Ovary (tissue), 3 donors: ENCODE results near the gene FAM171A1.
"Not testable (repeated sequence)": the region's sequence is repeated elsewhere in the genome, so short reads cannot be mapped to it uniquely, and the experiment has no call there.

ENCODE experiments used
- POLR2A ChIP-seq: fragments of 450-650 bp; IDR thresholded peaks from one replicate; pipeline ENCODE4 v1.6.1; 2017; ENCODE audit warnings: antibody characterized with exemption, mild to moderate bottlenecking, moderate library complexity
- TF ChIP-seq, protein P1 (sequence below), 3 donors: fragments of 450-650 bp in 2 of 3; fragments of 200-600 bp in 1 of 3; IDR thresholded peaks; one replicate each; pipeline versions ENCODE4 v1.5.1 to v1.8.0; 2016 to 2022; ENCODE audit warnings: antibody characterized with exemption in 3 of 3, mild to moderate bottlenecking in 1 of 3
- donor health status: DM: no; HTN: no; CAD: no.

DNA sequence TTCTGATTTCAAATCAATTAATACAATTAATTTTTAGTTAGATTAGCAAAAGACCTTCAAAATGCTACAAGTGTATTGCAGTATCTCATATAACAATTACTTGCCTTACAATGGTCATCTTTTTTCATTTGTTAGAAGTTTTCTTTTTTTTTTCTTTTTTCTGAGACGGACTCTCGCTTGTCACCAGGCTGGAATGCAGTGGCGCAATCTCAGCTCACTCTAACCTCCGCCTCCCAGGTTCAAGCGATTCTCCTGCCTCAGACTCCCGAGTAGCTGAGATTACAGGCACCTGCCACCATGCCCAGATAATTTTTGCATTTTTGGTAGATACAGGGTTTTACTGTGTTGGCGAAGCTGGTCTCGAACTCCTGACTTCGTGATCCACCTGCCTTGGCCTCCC lies 95.0 kb downstream of the FAM171A1 start:
- TF ChIP-seq, protein P1, sequence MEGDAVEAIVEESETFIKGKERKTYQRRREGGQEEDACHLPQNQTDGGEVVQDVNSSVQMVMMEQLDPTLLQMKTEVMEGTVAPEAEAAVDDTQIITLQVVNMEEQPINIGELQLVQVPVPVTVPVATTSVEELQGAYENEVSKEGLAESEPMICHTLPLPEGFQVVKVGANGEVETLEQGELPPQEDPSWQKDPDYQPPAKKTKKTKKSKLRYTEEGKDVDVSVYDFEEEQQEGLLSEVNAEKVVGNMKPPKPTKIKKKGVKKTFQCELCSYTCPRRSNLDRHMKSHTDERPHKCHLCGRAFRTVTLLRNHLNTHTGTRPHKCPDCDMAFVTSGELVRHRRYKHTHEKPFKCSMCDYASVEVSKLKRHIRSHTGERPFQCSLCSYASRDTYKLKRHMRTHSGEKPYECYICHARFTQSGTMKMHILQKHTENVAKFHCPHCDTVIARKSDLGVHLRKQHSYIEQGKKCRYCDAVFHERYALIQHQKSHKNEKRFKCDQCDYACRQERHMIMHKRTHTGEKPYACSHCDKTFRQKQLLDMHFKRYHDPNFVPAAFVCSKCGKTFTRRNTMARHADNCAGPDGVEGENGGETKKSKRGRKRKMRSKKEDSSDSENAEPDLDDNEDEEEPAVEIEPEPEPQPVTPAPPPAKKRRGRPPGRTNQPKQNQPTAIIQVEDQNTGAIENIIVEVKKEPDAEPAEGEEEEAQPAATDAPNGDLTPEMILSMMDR (IDR thresholded peaks at IDR 0.05): not testable (repeated sequence)
- not testable (repeated sequence) for TF ChIP-seq POLR2A
